NOMO-1 treated with DMSO at 0.1 percent for 48 hours (cell line): ENCODE results near the gene OAF.

Experiments
- DNase-seq: peaks from one replicate; lab custom pipeline; 2025; ENCODE audit not compliant: unreplicated experiment; lab: John Stamatoyannopoulos, UW

OAF gene

GRCh38 chr11:120200677-120201076, 10.2 kb upstream of the OAF start:
- no peak for DNase-seq

DNA sequence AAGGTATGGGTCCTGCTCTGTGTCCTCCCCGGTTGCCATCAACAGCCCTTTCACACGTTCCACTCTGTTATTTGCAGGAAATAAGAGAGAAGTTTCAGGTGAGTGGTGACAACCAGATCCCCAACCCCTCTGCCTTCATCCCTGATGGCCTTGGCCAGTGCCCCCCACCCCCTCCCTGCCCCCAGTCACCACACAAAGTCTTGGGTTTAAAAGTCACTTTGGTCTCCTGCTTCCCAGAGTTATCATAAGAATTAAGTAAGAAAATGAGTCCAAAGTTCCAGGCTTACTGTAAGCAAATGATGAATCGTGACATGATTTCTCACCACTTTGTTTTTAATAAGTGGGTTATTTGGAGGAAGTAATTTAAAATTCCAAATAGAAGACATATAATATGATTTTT, 9.2 kb upstream of the OAF start:
- no peak for DNase-seq

DNA sequence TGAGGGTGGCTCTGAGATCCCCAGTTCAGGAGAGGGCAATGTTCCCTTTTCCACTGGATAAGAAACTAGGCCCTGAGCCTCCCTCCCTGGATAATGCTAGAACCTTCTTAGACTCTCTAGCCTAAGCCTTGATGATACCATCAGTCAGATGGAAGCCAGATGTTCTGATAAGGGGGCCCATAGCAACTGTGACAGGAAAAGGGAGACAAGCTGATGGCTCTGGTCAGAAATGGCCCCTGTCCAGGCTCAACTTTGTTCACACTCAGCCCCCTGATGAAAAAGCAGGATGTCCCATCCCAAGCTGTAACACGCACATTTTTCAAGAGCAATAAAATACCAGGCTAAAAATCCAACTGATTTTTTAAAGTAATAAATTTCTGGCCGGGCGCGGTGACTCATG, 7.2 kb upstream of the OAF start:
- no peak for DNase-seq

DNA sequence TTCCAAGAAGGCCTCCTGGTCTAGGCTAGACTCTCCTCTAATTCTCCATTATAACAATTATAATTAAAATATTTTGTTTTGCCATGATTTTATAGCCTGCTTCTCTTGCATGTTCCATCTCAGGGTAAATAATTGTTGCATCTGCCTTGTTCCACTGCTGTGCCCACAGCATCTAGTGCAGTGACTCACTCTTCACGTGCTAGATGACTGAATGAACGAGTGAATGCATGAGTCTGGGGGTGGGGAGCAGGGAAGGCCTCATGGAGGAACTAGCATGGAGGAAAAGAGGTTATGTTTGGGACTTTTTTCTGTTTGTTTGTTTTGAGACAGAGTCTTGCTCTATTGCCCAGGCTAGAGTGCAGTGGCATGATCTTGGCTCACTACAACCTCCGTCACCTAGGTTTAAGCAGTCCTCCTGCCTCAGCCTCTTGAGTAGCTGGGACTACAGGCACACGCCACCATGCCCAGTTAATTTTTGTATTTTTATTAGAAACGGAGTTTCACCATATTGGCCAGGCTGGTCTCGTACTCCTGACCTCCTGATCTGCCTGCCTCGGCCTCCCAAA, 5.2 kb upstream of the OAF start:
- no peak for DNase-seq

DNA sequence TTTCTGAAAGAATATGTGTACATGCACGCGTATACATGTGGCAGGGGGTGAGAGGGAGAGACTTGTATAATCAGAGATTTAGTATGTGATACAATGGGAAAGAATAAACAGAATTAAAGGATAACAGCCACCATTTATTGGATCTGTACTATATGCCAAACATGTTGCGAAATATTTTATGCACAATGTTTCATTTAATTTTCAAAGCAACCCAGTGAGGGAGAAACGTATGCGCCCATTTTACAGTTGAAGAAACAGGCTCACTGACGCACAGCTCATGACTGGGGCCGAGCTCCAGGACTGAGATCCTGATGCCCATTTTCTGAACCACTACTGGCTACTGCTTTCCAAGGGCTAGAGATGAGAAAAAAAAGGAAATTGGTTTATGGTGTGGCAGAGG, 3.3 kb upstream of the OAF start:
- DNase-seq = no peak

GRCh38 chr11:120208001-120208441, 2.8 kb upstream of the OAF start:
- peak; percentile 43 for DNase-seq

DNA sequence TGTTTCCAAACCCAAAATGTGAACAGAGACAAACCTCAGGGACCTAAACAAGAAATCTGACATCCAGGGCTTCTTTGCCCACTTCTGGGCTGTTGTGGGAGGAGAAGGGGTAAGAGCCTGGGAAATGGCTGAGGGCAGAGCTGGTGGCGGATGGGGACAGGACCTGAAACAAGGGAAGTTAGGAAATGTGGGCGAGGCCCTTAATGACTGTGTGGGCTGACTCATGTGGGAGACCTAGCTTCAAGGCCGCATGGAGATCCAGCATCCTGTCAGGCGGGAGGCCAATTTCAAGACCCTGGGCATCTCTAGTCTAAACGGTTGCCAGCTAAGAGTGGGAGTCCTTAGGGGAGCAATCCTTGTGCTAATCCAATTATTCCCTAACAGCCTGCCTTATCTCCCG, 2.1 kb upstream of the OAF start:
- peak; percentile 84 for DNase-seq

DNA sequence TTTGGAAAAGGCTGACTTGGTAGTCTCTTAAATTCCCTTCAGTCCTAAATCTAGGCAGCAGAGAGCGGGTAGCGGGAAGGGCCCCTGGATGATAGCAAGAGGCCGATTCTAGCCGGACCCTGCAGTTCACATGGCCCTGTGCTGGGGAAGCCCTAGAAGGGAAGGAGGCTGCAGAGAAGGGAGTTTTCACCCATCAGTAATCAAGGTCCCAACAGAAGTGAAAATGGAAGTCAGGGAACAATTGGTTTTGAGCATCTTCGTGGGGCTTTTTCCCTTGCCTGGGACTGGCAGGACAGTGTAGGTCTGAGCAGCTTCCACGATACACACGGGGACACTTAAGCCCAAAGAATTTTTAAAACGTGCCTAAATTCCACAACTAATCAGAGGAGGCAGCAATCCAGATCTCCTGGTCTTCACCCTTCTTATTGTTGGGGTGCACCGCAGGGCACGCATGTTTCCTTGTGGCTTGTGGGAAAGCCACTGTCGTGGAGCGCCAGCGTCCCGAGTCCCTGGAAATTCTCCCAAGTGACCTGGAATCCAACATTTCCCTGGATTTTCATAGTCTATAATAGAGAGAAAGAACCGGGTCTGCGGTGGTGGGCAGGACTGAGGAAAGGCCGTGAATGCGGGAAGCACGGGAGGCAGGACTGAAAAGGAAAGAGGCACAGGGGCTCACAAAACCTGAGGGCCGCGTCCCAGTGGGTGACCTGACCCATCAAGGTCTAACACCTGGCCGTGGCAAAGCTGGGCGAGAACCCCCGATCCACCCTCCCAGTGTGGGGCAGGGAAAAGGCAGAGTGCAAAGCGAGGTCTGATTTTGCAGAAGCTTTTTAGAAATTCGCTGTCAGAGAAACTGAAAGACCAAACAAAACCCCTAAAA, 846 bp upstream of the OAF start:
- no peak for DNase-seq

GRCh38 chr11:120211522-120212258, 858 bp downstream of the OAF start:
- no peak for DNase-seq

GRCh38 chr11:120212259-120212878, 1.5 kb downstream of the OAF start:
- no peak for DNase-seq

GRCh38 chr11:120212926-120213325, 2.1 kb downstream of the OAF start:
- DNase-seq = no peak

DNA sequence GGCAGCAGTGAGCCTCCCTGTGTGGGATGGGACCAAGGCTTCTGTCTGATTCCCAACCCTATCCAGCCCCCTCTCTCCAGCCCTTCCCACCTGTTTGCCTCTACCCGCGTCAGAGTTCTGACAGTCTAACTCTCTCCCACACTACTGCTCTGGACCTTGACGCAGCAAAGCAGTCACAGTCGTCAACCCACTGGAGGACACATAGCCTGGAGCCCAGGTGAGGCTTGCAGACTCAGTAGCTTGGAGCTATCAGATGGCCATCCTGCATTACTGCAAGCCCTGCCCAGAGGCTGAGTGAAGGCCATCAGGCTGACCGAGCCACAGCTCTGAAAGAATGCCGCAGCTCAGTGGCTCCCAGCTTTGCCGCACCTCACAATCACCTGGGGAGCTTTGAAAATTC, 3.7 kb downstream of the OAF start:
- DNase-seq = no peak

DNA sequence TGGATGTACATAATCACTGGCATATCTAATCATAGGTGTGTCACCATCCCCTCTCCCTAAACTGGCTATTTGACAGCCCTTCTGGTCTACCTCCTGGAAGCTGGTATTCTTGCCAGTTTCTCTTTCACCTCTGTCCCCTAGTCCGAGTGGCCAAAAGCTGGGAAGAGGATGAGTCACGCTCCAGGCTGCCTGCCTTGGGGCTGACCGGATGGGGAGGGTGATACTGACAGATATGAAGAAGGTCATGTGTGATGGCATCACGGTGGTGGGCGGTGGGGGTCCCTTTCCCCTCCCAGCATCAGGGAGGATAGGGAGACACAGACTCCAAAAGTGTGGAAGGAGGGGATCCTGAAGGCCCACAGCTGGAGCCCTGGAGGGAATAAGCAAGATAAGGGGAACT, 4.8 kb downstream of the OAF start:
- no peak for DNase-seq

GRCh38 chr11:120216426-120217102, 5.7 kb downstream of the OAF start:
- no peak for DNase-seq

GRCh38 chr11:120217526-120217925, 6.7 kb downstream of the OAF start:
- DNase-seq = no peak

DNA sequence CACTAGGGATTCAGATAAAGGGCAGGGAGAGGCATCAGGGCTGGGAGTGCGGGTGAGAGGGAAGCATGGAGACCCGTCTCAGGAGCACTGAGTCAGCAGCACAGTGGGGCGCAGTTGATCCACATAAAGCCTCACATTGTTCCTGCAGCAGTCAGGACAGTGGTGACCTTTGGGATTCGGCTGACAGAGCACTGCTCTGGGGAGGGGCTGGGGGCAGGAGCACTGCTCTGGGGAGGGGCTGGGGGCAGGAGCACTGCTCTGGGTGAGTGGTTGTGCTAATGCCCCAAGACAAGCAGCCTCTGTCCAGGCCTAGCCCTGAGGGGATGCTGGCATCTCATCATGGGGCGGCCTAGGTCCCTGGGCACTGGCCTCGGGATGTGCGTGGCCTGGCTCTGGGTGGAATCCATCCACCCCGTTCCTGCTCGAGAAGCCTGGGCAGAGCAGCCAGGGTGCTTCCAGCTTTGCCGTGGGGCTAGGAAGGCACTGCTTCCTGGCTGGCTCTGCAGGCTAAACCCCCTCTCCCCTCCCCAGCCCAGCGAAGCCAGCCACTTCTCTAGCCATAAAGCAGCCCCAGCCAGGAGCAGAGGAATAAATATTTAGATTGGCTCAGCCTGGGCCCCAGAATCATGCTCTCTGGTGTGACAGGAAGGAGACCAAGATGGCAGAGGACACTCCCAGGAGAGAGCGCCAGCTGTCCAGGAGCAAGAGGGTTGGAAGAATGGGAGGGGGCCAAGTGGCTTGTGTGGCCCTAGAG, 7.3 kb downstream of the OAF start:
- no peak for DNase-seq

DNA sequence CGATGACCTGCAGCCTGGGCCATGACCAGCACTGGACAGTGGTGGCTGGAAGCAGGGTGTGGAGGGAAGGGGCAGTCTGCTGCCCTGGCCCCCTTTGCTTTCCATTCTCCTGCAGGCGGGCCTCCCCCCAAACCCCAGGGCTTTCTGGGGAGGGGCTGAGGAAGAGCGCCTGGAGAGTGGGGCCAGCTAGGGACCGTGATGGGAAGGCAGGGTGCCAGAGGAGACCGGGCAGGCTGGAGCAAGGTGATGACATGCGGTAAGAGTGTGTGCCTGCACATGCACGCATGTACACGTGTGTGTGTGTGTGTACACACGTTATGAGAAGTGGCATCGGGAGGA, 7.8 kb downstream of the OAF start:
- DNase-seq = no peak

DNA sequence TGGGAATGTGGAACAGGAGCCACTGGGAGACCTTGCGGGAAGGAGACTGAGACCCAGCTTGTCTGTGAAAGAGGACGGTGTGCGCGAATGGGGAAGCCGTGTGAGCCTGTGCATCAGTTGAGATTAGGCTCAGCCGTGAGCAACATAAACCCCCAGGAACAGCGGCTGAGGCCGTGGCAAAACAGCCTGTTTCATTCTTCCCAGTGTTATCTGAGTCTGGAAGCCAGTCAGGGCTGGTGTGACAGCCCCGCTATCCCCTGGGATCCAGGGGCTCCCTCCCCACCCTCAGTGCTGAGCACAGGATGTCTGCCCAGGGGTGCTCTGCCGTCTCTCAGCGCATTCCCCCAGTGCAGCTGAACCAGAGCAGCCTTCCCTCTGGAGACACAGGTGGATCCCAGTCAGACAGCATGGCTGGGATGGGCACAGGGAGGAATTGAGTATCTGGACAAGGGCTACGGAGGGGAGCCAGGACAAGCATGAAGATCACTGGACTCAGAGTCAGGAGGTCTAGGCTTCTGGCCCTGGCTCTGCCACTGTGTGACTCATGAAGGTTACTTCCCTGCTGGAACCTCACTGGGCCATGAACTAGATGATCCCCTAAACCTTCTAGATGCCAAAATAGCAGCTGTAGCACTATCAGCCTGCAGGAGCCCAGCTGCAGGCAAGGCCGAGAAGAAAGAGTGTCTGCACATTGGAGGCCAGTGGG, 8.6 kb downstream of the OAF start:
- no peak for DNase-seq

GRCh38 chr11:120219938-120220746, 9.3 kb downstream of the OAF start:
- no peak for DNase-seq
